Erythroblast (primary cell): Measurements from ENCODE around the gene CYP46A1.

ENCODE experiments used
- GATA1 ChIP-seq: IDR thresholded peaks from 2 replicates; pipeline ENCODE4 v1.6.1; 2011; ENCODE audit warnings: low read depth, mild to moderate bottlenecking, control low read depth, low read length, moderate library complexity
- POLR2A ChIP-seq: IDR thresholded peaks from 2 replicates; pipeline ENCODE4 v1.6.1; 2011; ENCODE audit warnings: mild to moderate bottlenecking, low read length

- TF ChIP-seq POLR2A (no peak), GATA1 (no peak)
These were observed 19.9 kb downstream of the CYP46A1 start for GRCh38 chr14:99704037-99704436.
